MM.1S (cell line): ENCODE data around the gene TOX2.

Experiments
- EZH2 ChIP-seq: fragments of 300-600 bp; sonication (generic); optimal IDR thresholded peaks from 2 replicates; pipeline ENCODE3; 2017; ENCODE audit warnings: low read depth, mild to moderate bottlenecking, antibody characterized with exemption, low read length, mixed read lengths
- EZH2phosphoT487 ChIP-seq: fragments of 300-600 bp; sonication (generic); IDR thresholded peaks from 2 replicates; pipeline ENCODE4 v1.6.1; 2018; ENCODE audit warnings: antibody characterized with exemption, low read length
- TF ChIP-seq, protein P1 (sequence below): fragments of 300-600 bp; sonication (generic); IDR thresholded peaks from 2 replicates; pipeline ENCODE4 v1.5.1; 2016; ENCODE audit warnings: antibody characterized with exemption, low read length, mixed read lengths

DNA sequence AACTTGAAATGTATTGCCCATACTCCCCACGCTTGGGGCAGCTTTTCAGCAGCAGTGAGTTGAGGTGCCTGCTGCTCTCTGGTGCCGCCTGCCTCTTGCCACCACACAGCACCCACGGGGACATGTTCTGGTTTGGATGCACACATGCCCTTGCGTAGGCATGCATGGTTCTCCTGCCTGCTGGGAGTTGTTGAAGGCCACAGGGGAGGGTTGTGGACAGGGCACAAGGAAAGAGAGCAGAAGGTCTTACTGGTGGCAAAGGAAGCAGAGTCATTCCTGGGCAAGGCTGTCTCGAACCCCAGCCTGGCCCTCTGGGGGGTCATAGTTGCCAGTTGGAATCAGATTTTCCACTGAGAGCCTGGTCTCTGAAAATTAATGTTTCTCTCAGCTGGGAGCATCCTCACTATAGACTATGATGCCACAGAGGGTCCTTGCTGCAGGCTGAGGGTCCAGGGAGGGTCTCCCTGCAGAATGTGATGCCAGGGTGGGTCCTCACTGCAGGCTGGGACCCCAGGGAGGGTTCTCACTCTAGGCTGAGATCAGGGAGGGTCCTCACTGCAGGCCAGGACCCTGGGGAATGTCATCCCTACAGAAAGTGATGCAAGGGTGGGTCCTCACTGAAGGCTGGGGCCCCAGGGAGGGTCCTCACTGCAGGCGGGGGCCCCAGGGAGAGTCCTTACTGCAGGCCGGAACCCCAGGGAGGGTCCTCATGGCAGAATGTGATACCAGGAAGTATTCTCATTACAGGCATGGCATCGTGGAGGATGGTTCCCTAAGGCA, 59.2 kb downstream of the TOX2 start:
- no peak for TF ChIP-seq EZH2
- TF ChIP-seq, protein P1, sequence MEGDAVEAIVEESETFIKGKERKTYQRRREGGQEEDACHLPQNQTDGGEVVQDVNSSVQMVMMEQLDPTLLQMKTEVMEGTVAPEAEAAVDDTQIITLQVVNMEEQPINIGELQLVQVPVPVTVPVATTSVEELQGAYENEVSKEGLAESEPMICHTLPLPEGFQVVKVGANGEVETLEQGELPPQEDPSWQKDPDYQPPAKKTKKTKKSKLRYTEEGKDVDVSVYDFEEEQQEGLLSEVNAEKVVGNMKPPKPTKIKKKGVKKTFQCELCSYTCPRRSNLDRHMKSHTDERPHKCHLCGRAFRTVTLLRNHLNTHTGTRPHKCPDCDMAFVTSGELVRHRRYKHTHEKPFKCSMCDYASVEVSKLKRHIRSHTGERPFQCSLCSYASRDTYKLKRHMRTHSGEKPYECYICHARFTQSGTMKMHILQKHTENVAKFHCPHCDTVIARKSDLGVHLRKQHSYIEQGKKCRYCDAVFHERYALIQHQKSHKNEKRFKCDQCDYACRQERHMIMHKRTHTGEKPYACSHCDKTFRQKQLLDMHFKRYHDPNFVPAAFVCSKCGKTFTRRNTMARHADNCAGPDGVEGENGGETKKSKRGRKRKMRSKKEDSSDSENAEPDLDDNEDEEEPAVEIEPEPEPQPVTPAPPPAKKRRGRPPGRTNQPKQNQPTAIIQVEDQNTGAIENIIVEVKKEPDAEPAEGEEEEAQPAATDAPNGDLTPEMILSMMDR: no peak
- no peak for TF ChIP-seq EZH2phosphoT487
